ENCODE data around the gene CFD. TPM values are rescaled to one million over a fixed set of nuclear protein-coding genes. Genes with fewer than 3 reads are reported as not detected.

CFD gene
- total and polyA plus RNA-seq, 4 donors: 90.8 to 227 (median 141) TPM

DNA sequence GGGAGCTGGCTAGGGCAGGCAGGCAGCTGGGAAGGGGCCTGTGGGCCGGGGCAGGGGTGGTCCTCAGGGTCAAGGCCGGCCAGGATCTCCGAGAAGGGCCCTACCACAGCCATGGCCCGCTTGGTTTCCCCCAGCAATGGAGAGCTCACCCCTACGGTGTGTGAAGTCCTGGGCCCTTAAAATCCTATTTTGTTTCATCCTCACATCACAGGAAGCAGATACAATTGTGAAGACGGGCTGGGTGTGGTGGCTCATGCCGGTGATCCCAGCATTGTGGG lies 42.6 kb downstream of the CFD start:
- TF ChIP-seq, protein P1, sequence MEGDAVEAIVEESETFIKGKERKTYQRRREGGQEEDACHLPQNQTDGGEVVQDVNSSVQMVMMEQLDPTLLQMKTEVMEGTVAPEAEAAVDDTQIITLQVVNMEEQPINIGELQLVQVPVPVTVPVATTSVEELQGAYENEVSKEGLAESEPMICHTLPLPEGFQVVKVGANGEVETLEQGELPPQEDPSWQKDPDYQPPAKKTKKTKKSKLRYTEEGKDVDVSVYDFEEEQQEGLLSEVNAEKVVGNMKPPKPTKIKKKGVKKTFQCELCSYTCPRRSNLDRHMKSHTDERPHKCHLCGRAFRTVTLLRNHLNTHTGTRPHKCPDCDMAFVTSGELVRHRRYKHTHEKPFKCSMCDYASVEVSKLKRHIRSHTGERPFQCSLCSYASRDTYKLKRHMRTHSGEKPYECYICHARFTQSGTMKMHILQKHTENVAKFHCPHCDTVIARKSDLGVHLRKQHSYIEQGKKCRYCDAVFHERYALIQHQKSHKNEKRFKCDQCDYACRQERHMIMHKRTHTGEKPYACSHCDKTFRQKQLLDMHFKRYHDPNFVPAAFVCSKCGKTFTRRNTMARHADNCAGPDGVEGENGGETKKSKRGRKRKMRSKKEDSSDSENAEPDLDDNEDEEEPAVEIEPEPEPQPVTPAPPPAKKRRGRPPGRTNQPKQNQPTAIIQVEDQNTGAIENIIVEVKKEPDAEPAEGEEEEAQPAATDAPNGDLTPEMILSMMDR (IDR thresholded peaks at IDR 0.05; ENCODE audit: control extremely low read depth, extremely low read depth): no peak
- H3K27ac ChIP-seq (ENCODE audit: low read depth in 1 of 2, low read length in 1 of 2): no peak overlapping the region
- peaks cover 0 to 5% (median 0%) of the 10 kb centered on the region in 5 donors for H3K4me1 ChIP-seq (ENCODE audit: control insufficient read depth in 5 of 5, insufficient read depth in 5 of 5, low read length in 5 of 5)
- no peak overlapping the region for H3K4me3 ChIP-seq
- H3K9ac ChIP-seq (ENCODE audit: insufficient read depth in 1 of 2, low read length in 2 of 2): no peak overlapping the region
- H3K27me3 ChIP-seq (ENCODE audit: control insufficient read depth in 3 of 3, insufficient read depth in 3 of 3, low read length in 2 of 3): no peaks in the 10 kb centered on the region
- DNase-seq (no peak), ATAC-seq (ENCODE audit: insufficient read depth, low FRiP score) (no peak)
- peaks cover 0 to 32% (median 2%) of the 10 kb centered on the region in 4 donors for H3K36me3 ChIP-seq (ENCODE audit: control insufficient read depth in 4 of 4, insufficient read depth in 4 of 4, low read length in 4 of 4)
- no peaks in the 10 kb centered on the region for H3K9me3 ChIP-seq (ENCODE audit: control insufficient read depth in 4 of 4, insufficient read depth in 3 of 4, low read length in 3 of 4)
- 87 to 88% methylated on average over 7 of the region's 7 CpGs for WGBS, 2 donors

DNA sequence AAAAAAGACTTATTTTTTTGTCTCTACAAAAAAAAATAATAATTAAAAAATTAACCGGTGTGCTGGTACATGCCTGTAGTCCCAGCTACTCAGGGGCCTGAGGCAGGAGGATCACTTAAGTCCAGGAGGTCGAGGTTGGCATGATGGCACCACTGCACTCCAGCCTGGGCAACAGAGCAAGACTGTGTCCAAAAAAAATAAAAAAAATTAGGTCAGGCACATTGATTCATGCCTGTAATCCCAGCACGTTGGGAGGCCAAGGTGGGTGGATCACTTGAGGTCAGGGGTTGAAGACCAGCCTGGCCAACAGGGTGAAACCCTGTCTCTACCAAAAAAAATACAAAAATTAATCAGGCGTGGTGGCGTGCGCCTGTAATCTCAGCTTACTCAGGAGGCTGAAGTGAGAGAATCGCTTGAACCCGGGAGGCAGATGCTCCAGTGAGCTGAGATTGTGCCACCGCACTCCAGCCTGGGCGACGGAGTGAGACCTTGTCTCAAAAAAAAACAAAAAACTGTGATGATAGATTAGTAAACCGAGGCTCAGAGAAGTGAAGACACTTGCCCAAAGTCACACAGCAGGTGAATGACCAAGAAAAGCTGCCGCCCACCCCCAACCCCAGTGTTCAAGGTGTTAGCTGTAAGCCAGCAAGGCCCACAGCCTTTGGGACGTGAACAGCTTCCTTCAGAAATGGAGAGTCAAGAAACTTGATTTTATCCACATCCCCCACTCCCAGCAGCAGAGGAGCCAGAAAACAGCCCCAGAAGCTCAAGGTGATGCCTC lies 43.2 kb downstream of the CFD start:
- Histone ChIP-seq H3K4me1 (ENCODE audit: control insufficient read depth in 5 of 5, insufficient read depth in 5 of 5, low read length in 5 of 5) (peaks cover 0 to 5% (median 0%) of the 10 kb centered on the region in 5 donors), H3K27ac (ENCODE audit: low read depth in 1 of 2, low read length in 1 of 2) (no peak overlapping the region), H3K27me3 (ENCODE audit: control insufficient read depth in 3 of 3, insufficient read depth in 3 of 3, low read length in 2 of 3) (no peaks in the 10 kb centered on the region), H3K9ac (ENCODE audit: insufficient read depth in 1 of 2, low read length in 2 of 2) (no peak overlapping the region), H3K9me3 (ENCODE audit: control insufficient read depth in 4 of 4, insufficient read depth in 3 of 4, low read length in 3 of 4) (no peaks in the 10 kb centered on the region), H3K4me3 (no peak overlapping the region), H3K36me3 (ENCODE audit: control insufficient read depth in 4 of 4, insufficient read depth in 4 of 4, low read length in 4 of 4) (peaks cover 0 to 26% (median 0%) of the 10 kb centered on the region in 4 donors)
- 94 to 95% methylated on average over 14 of the region's 14 CpGs for WGBS, 2 donors
- ATAC-seq (ENCODE audit: insufficient read depth, low FRiP score) (no peak), DNase-seq (no peak)
- TF ChIP-seq, protein P1 (IDR thresholded peaks at IDR 0.05; ENCODE audit: control extremely low read depth, extremely low read depth): no peak

DNA sequence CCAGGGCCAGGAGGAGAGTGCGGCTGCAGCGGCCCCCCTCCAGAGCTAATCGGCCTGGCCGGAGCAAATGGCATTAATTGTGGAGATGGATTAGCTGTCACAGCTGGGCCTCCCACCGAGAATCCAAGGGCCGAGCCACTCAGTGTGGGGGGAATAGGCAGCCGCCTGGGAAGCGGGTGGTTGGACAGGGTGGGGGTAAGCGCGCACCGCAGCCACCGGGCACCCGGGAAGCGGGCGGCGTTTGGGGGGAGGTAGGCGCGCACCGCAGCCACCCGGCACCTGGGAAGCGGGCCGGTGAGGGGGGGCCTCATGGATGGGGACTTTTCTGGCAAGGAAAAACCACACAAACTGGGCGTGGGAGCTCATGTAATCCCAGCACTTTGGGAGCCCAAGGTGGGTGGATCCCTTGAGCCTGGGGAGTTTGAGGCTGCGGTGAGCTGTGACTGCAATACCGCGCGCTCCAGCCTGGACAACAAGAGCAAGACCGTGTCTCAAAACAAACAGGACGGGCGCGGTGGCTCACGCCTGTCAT lies 43.9 kb downstream of the CFD start:
- WGBS, 2 donors: 77 to 80% methylated on average over 31 to 32 of the region's 32 CpGs
- Histone ChIP-seq H3K36me3 (ENCODE audit: control insufficient read depth in 4 of 4, insufficient read depth in 4 of 4, low read length in 4 of 4) (peaks cover 0 to 24% (median 0%) of the 10 kb centered on the region in 4 donors), H3K27me3 (ENCODE audit: control insufficient read depth in 3 of 3, insufficient read depth in 3 of 3, low read length in 2 of 3) (no peaks in the 10 kb centered on the region), H3K9me3 (ENCODE audit: control insufficient read depth in 4 of 4, insufficient read depth in 3 of 4, low read length in 3 of 4) (no peaks in the 10 kb centered on the region), H3K9ac (ENCODE audit: insufficient read depth in 1 of 2, low read length in 2 of 2) (no peak overlapping the region), H3K4me3 (no peak overlapping the region), H3K27ac (ENCODE audit: low read depth in 1 of 2, low read length in 1 of 2) (no peak overlapping the region), H3K4me1 (ENCODE audit: control insufficient read depth in 5 of 5, insufficient read depth in 5 of 5, low read length in 5 of 5) (peaks cover 0 to 5% (median 0%) of the 10 kb centered on the region in 5 donors)
- ATAC-seq (ENCODE audit: insufficient read depth, low FRiP score): no peak
- TF ChIP-seq, protein P1 (IDR thresholded peaks at IDR 0.05; ENCODE audit: control extremely low read depth, extremely low read depth): no peak
- DNase-seq: peak in 2 of 3 donors; percentile 37 to 58
